K562 (cell line): Measurements from ENCODE around the gene SHFL. TPM values are rescaled to one million over a fixed set of nuclear protein-coding genes. Genes with fewer than 3 reads are reported as not detected.

ENCODE experiments used
- RBM34 ChIP-seq: fragments of 200-400 bp; formaldehyde crosslinking; IDR thresholded peaks from 2 replicates; pipeline ENCODE4 v1.6.1; 2018; ENCODE audit warnings: low read length, borderline replicate concordance; ENCODE audit not compliant: insufficient read depth
- TRIM28 ChIP-seq: fragments of 450-650 bp; IDR thresholded peaks from 2 replicates; pipeline ENCODE4 v1.6.1; 2017
- ZNF717 ChIP-seq: fragments of 250-450 bp; sonication (Bioruptor Pico); IDR thresholded peaks from 2 replicates; pipeline ENCODE4 v1.5.0; 2021
- polyA plus RNA-seq, 8 experiments: library from polyadenylated mRNA; depleted of rRNA in 4 of 8; stranded (reverse) in 5 of 8; unstranded in 3 of 8; fragments of >200 nt; fragmentation: Nextera tagmentation in 2 of 8; fragmentation: Illumina TruSeq in 1 of 8; extraction: Ambion mirVana in 2 of 8; extraction: Trizol in 1 of 8; gene quantifications; 2 replicates each; pipeline versions ENCODE4 v1.2.1 to v1.2.3, GENCODE V29; 2011 to 2014; ENCODE audit warnings: inconsistent platforms in 1 of 8, missing spikeins in 1 of 8
- total RNA-seq, 7 experiments: library from RNA; depleted of rRNA in 6 of 7; stranded (reverse); fragments of >200 nt in 6 of 7; fragmentation: Illumina TruSeq in 2 of 7; extraction: Trizol in 2 of 7; gene quantifications; 2 replicates each; pipeline versions ENCODE4 v1.2.1 to v1.2.3, GENCODE V29; 2011 to 2021; ENCODE audit warnings: low replicate concordance in 1 of 7
- TF ChIP-seq, protein P1 (sequence below): fragments of 250-450 bp; sonication (Bioruptor Pico); IDR thresholded peaks from 2 replicates; pipeline ENCODE4 v1.5.0; 2021; ENCODE audit warnings: mild to moderate bottlenecking, borderline replicate concordance
- TF ChIP-seq, protein P2 (sequence below), 2 experiments: fragments of 450-650 bp; formaldehyde crosslinking in 1 of 2; IDR thresholded peaks; 2 replicates each; pipeline versions ENCODE4 v1.4.0 to v1.6.1; 2014 to 2020; ENCODE audit warnings: mild to moderate bottlenecking in 2 of 2, borderline replicate concordance in 1 of 2, low read depth in 1 of 2
- TF ChIP-seq, protein P3 (sequence below): sonication (generic); formaldehyde crosslinking; IDR thresholded peaks from 2 replicates; pipeline ENCODE4 v1.8.1; 2022; ENCODE audit warnings: missing genetic modification reagents

SHFL gene
- total and polyA plus RNA-seq, 9 of the 15 experiments (the other 6 are each of a cell fraction or from before 2014, with no cell fraction given): 1.5 to 25.7 (median 13.0) TPM

DNA sequence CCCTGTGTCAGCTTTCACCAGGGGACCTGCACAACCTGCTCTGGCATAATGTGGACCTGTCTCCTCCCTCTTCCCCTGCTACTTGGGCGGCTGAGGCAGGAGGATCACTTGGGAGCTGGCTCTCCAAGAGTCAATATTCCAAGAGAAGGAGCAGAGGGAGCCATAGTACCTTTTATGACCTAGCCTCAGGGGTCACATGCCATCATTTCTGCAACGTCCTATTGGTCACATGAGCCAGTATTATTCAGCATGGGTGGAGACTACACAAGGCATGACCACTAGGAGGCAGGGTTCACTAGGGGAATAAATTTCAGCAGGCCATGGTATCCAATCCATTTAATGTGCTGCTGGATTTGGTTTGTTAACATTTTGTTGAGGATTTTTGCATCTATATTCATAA, 12.0 kb upstream of the SHFL start (continued):
- TF ChIP-seq, protein P1, sequence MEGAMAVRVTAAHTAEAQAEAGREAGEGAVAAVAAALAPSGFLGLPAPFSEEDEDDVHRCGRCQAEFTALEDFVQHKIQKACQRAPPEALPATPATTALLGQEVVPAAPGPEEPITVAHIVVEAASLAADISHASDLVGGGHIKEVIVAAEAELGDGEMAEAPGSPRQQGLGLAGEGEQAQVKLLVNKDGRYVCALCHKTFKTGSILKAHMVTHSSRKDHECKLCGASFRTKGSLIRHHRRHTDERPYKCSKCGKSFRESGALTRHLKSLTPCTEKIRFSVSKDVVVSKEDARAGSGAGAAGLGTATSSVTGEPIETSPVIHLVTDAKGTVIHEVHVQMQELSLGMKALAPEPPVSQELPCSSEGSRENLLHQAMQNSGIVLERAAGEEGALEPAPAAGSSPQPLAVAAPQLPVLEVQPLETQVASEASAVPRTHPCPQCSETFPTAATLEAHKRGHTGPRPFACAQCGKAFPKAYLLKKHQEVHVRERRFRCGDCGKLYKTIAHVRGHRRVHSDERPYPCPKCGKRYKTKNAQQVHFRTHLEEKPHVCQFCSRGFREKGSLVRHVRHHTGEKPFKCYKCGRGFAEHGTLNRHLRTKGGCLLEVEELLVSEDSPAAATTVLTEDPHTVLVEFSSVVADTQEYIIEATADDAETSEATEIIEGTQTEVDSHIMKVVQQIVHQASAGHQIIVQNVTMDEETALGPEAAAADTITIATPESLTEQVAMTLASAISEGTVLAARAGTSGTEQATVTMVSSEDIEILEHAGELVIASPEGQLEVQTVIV (CRISPR knock-in tag): no peak
- TF ChIP-seq, protein P2, sequence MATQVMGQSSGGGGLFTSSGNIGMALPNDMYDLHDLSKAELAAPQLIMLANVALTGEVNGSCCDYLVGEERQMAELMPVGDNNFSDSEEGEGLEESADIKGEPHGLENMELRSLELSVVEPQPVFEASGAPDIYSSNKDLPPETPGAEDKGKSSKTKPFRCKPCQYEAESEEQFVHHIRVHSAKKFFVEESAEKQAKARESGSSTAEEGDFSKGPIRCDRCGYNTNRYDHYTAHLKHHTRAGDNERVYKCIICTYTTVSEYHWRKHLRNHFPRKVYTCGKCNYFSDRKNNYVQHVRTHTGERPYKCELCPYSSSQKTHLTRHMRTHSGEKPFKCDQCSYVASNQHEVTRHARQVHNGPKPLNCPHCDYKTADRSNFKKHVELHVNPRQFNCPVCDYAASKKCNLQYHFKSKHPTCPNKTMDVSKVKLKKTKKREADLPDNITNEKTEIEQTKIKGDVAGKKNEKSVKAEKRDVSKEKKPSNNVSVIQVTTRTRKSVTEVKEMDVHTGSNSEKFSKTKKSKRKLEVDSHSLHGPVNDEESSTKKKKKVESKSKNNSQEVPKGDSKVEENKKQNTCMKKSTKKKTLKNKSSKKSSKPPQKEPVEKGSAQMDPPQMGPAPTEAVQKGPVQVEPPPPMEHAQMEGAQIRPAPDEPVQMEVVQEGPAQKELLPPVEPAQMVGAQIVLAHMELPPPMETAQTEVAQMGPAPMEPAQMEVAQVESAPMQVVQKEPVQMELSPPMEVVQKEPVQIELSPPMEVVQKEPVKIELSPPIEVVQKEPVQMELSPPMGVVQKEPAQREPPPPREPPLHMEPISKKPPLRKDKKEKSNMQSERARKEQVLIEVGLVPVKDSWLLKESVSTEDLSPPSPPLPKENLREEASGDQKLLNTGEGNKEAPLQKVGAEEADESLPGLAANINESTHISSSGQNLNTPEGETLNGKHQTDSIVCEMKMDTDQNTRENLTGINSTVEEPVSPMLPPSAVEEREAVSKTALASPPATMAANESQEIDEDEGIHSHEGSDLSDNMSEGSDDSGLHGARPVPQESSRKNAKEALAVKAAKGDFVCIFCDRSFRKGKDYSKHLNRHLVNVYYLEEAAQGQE (IDR thresholded peaks at IDR 0.05; ENCODE audit: borderline replicate concordance): peak; percentile 80
- TF ChIP-seq, protein P2 (CRISPR knock-in tag; IDR thresholded peaks at IDR 0.05; ENCODE audit: low read depth): no peak
- TF ChIP-seq RBM34 (no peak), ZNF717 (no peak), TRIM28 (peak; percentile 80)
- TF ChIP-seq, protein P3, sequence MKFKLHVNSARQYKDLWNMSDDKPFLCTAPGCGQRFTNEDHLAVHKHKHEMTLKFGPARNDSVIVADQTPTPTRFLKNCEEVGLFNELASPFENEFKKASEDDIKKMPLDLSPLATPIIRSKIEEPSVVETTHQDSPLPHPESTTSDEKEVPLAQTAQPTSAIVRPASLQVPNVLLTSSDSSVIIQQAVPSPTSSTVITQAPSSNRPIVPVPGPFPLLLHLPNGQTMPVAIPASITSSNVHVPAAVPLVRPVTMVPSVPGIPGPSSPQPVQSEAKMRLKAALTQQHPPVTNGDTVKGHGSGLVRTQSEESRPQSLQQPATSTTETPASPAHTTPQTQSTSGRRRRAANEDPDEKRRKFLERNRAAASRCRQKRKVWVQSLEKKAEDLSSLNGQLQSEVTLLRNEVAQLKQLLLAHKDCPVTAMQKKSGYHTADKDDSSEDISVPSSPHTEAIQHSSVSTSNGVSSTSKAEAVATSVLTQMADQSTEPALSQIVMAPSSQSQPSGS (CRISPR knock-in tag): no peak
